Nephron progenitor cell (in vitro differentiated cells): ENCODE measurements around the gene INPP5A.

Experiments
- DNase-seq: peaks from one replicate; pipeline ENCODE4 v3.0.0; 2021
- H3K27ac Mint-ChIP-seq: 2 replicates; pipeline ENCODE4 v1.8.0; 2021; ENCODE audit warnings: mild to moderate bottlenecking, moderate library complexity, mixed read lengths
- H3K27me3 Mint-ChIP-seq: 2 replicates; pipeline ENCODE4 v1.8.0; 2021; ENCODE audit warnings: mild to moderate bottlenecking, low read depth, mixed read lengths; ENCODE audit not compliant: poor library complexity
- H3K36me3 Mint-ChIP-seq: 2 replicates; pipeline ENCODE4 v1.8.0; 2021; ENCODE audit warnings: low read depth, mixed read lengths
- H3K4me1 Mint-ChIP-seq: 2 replicates; pipeline ENCODE4 v1.8.0; 2021; ENCODE audit warnings: mixed read lengths
- H3K4me3 Mint-ChIP-seq: 2 replicates; pipeline ENCODE4 v1.8.0; 2021; ENCODE audit warnings: mild to moderate bottlenecking, moderate library complexity, mixed read lengths
- H3K9me3 Mint-ChIP-seq: 2 replicates; pipeline ENCODE4 v1.8.0; 2021; ENCODE audit warnings: mild to moderate bottlenecking, moderate library complexity, mixed read lengths
- TF ChIP-seq, protein P1 (sequence below): fragments of 200-600 bp; sonication (generic); IDR thresholded peaks from 2 replicates; pipeline ENCODE4 v1.5.0; 2021; ENCODE audit warnings: antibody characterized with exemption

INPP5A gene

DNA sequence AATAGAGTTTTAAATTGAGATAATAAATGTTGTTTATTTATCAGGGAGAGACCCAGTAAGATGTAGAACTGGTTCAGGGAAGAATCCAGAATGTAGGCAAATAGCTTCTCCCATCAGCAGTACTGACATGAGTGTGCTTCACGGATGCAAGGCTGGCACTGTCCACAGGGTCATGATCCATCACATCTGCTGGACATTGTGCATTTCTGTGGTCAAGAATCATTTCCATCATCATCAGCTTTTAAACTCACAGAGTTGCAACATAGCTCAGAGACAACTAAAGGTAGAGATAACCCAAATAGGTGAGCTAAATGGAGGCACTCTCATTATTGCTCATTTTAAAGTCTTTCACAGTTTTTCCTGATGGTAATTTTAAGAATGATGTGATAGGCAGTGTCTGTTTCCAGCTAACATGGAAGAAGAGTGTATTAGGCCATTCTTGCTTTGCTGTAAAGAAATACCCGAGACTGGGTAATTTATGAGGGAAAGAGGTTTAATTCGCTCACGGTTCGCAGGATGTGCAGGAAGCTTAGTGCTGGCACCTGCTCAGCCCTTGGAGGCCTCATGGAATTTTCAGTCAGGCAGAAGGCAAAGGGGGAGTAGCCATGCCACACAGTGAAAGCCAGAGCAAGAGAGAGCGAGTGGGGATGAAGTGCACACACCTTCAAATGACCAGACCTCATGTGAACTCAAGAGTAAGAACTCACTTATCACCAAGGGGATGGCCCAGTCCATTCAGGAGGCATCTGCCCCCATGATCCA lies 80.8 kb downstream of the INPP5A start:
- DNase-seq = no peak
- TF ChIP-seq, protein P1, sequence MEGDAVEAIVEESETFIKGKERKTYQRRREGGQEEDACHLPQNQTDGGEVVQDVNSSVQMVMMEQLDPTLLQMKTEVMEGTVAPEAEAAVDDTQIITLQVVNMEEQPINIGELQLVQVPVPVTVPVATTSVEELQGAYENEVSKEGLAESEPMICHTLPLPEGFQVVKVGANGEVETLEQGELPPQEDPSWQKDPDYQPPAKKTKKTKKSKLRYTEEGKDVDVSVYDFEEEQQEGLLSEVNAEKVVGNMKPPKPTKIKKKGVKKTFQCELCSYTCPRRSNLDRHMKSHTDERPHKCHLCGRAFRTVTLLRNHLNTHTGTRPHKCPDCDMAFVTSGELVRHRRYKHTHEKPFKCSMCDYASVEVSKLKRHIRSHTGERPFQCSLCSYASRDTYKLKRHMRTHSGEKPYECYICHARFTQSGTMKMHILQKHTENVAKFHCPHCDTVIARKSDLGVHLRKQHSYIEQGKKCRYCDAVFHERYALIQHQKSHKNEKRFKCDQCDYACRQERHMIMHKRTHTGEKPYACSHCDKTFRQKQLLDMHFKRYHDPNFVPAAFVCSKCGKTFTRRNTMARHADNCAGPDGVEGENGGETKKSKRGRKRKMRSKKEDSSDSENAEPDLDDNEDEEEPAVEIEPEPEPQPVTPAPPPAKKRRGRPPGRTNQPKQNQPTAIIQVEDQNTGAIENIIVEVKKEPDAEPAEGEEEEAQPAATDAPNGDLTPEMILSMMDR = no peak
- H3K27me3 Mint-ChIP-seq = peaks cover 8% of the 10 kb centered on the region
- no peak overlapping the region for H3K4me3 Mint-ChIP-seq
- H3K9me3 Mint-ChIP-seq = peaks cover 40% of the 10 kb centered on the region
- H3K36me3 Mint-ChIP-seq = peaks cover 32% of the 10 kb centered on the region
- no peak overlapping the region for H3K27ac Mint-ChIP-seq
- peaks cover 7% of the 10 kb centered on the region for H3K4me1 Mint-ChIP-seq

DNA sequence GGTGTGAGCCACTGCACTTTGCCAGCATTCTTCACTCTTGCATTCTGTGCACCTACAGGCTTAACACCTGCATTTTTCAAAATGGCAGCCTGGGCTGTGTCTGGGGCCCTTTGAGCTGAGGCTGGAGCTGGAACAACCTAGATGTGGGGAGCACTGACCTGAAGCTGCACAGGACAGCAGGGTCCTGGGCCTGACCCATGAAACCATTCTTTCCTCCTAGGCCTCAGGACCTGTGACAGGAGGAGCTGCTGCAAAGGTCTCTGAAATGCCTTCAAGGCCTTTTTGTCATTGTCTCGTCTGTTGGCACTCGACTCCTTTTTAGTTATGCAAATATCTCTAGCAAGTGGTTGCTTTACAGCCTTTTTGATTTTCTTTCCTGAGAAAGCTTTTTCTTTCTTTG lies 82.3 kb downstream of the INPP5A start:
- no peak for DNase-seq
- TF ChIP-seq, protein P1 = no peak
- peaks cover 40% of the 10 kb centered on the region for H3K9me3 Mint-ChIP-seq
- H3K4me3 Mint-ChIP-seq = no peak overlapping the region
- H3K27me3 Mint-ChIP-seq = peaks cover 8% of the 10 kb centered on the region
- H3K27ac Mint-ChIP-seq = no peak overlapping the region
- peaks cover 7% of the 10 kb centered on the region for H3K4me1 Mint-ChIP-seq
- H3K36me3 Mint-ChIP-seq = peaks cover 32% of the 10 kb centered on the region

DNA sequence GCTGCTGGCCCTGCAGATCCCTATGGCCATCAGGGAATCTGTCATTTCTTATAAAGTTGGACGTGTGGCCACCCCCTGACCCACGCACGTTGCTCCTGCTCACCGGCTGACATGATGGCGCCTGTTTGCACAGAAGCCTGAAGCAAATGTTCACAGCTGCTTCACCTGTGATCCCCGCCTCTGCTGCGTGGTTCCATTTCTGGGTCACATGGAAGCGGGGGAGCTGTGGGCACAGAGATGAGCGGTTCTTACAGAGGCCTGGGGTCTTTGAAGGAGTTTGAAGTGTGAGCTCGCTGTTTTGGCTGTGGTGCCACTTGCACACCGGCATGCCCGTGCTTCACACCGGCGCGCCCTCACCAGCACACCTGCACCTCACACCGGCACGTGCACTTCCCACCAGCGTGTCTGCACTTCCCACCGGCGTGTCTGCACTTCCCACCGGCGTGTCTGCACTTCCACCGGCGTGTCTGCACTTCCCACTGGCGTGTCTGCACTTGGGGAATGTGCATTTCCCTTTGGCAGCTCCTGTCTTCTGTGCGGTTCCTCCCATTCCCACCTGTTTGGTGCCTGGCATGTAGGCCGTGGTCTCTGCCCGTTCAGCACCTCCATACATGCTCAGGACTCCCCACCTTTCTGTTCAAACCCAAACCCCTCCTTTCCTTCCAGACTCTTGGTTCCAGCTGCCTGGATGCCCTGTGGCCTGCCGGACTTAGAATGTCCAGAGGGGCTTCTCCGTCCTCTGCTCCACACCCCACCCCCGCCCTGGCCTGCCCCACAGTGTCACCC lies 86.7 kb downstream of the INPP5A start:
- TF ChIP-seq, protein P1 = no peak
- Mint-ChIP-seq H3K4me3 (no peak overlapping the region), H3K36me3 (peaks cover 20% of the 10 kb centered on the region), H3K4me1 (peaks cover 41% of the 10 kb centered on the region), H3K27me3 (peaks cover 4% of the 10 kb centered on the region), H3K27ac (no peak overlapping the region), H3K9me3 (peaks cover 31% of the 10 kb centered on the region)
- no peak for DNase-seq

DNA sequence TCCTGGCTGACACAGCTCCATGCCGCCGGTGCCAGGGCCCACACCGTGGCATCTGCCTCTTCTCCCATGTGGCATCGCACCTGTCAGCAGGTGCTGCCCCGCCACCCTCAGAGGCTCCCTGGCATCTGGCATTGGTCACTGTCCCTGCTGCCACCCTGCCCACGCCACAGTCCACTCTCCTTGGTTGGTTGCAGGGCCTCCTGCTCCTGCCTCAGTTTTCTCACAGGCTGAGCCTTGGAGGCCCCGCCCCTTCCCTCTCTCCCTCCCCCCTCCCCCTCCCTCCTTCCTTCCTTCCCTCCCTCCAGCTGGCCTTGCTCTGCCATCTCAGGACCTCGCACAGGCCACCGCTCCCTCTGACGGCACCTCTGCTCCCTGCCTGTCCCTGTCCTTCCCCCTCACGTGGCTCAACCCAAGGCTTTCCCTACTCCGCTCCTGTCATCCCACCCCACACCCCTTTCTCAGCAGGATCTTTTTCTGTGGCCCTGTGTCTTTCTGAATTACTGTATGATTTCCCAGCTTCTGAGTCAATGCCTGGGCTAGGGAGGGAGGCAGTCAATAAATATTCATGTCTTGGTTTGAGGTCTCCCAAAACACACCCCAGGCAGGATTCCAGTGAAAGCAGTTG lies 87.4 kb downstream of the INPP5A start:
- peaks cover 20% of the 10 kb centered on the region for H3K36me3 Mint-ChIP-seq
- no peak for DNase-seq
- peaks cover 48% of the 10 kb centered on the region for H3K4me1 Mint-ChIP-seq
- H3K4me3 Mint-ChIP-seq = no peak overlapping the region
- H3K27me3 Mint-ChIP-seq = peaks cover 4% of the 10 kb centered on the region
- TF ChIP-seq, protein P1 = no peak
- no peak overlapping the region for H3K27ac Mint-ChIP-seq
- H3K9me3 Mint-ChIP-seq = peaks cover 27% of the 10 kb centered on the region

DNA sequence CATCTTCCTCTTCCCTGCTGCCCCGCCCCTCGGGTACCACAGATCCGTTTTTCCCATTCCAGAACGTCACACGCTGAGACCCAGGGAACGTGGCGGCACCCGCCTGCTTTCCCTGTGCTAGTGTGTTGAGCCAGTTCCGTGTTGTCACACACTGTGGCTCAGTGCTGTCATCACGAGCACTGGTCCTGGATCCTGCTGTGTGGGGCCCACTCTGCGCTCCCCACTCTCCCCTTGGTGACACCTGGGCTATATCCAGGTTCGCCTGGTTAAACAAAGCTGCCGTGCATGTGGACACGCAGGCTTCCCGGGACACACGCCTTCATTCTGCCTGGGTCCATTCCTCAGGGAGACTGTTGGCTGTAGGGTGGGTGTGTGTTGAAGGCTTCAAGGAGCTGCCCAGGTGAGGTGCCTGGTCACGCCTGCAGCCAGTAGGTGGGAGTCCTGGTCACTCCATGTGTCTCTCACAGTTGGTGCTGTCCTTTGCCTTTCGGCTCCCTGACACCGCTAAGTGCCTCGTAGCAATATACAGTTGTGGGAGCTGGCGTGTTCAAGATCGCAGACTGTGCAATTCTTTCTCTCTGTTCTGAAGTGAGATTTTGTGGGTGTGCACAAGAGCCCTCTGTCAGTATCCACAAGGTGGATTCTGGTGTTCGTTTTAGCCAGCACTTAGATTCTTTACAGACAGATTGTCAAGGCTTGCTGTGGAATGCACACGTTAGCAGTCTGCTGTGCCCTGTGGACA lies 88.6 kb downstream of the INPP5A start:
- no peak overlapping the region for H3K27ac Mint-ChIP-seq
- TF ChIP-seq, protein P1 = no peak
- H3K27me3 Mint-ChIP-seq = peaks cover 4% of the 10 kb centered on the region
- DNase-seq = no peak
- no peak overlapping the region for H3K4me3 Mint-ChIP-seq
- H3K4me1 Mint-ChIP-seq = peaks cover 53% of the 10 kb centered on the region
- H3K36me3 Mint-ChIP-seq = peaks cover 9% of the 10 kb centered on the region
- H3K9me3 Mint-ChIP-seq = peaks cover 15% of the 10 kb centered on the region
